HepG2 (cell line): Measurements from ENCODE around the gene RABGAP1L. TPM values are rescaled to one million over a fixed set of nuclear protein-coding genes. Genes with fewer than 3 reads are reported as not detected.

Experiments
- ATAC-seq: fragments of 200-7000 bp; cut with Tn5 transposase; 3 replicates; pipeline ENCODE4 v1.9.1; 2020; ENCODE audit warnings: mild to moderate bottlenecking, moderate library complexity
- BruUV-seq: library from RNA; stranded (reverse); fragments of 400-500 nt; replicated peaks from 2 replicates; lab custom pipeline; 2021; lab: Mats Ljungman, UMichigan
- CTCF ChIA-PET: fragments of 300-600 bp; formaldehyde crosslinking; extraction: SDS; loops from one replicate; lab custom pipeline; 2021; ENCODE audit warnings: low total read pairs, inconsistent platforms, low intra/inter-chr PET ratio; lab: Yijun Ruan, JAX
- POLR2A ChIA-PET: fragments of 350-600 bp; sonication (Branson Sonifier 250); formaldehyde crosslinking; loops from one replicate; lab custom pipeline; 2020; ENCODE audit warnings: antibody characterized with exemption, inconsistent platforms; lab: Yijun Ruan, JAX
- DNase-seq: peaks from one replicate; pipeline ENCODE4 v3.0.0-alpha.2; 2015; ENCODE audit warnings: low spot score
- FAIRE-seq: peaks from 3 replicates; lab custom pipeline; 2011; peaks lifted over from hg19 to GRCh38; lab: Jason Lieb, UNC
- H2AFZ ChIP-seq: one replicate; pipeline ENCODE4 v1.6.1; 2011; ENCODE audit warnings: low read length, inconsistent platforms
- H3K27ac ChIP-seq: fragments of 300-600 bp; 3 replicates; pipeline ENCODE4 v1.8.0; 2011; ENCODE audit warnings: mixed run types, mild to moderate bottlenecking, mixed read lengths, low read length, inconsistent platforms; ENCODE audit not compliant: insufficient read depth; ENCODE audit errors: extremely low read length
- H3K27me3 ChIP-seq, 2 experiments: fragments of 200-600 bp in 1 of 2; 2 replicates in 1 of 2; 3 replicates in 1 of 2; pipeline versions ENCODE4 v1.6.0 to v1.8.0; 2011; ENCODE audit warnings: low read length in 2 of 2, mild to moderate bottlenecking in 2 of 2, moderate library complexity in 2 of 2, inconsistent platforms in 1 of 2; ENCODE audit not compliant: insufficient read depth in 2 of 2, control insufficient read depth in 1 of 2
- H3K36me3 ChIP-seq, 2 experiments: fragments of 200-600 bp in 1 of 2; replicated peaks in 1 of 2; 2 replicates in 1 of 2; 3 replicates in 1 of 2; pipeline versions ENCODE4 v1.5.1 to v1.8.0; 2011; ENCODE audit warnings: low read length in 2 of 2, inconsistent platforms in 1 of 2; ENCODE audit not compliant: insufficient read depth in 2 of 2, control insufficient read depth in 1 of 2
- H3K4me1 ChIP-seq: 2 replicates; pipeline ENCODE4 v1.5.1; 2012; ENCODE audit warnings: low read length, inconsistent platforms; ENCODE audit not compliant: insufficient read depth
- H3K4me2 ChIP-seq: 2 replicates; pipeline ENCODE4 v1.6.0; 2011; ENCODE audit warnings: low read depth, low read length, inconsistent platforms
- H3K4me3 ChIP-seq, 3 experiments: fragments of 200-600 bp in 1 of 3; sonication (generic), shearing (Covaris generic) in 1 of 3; replicated peaks in 1 of 3; 2 replicates each; pipeline ENCODE4 v1.5.1; 2011 to 2016; ENCODE audit warnings: low read length in 3 of 3, inconsistent platforms in 2 of 3, low read depth in 2 of 3, mild to moderate bottlenecking in 2 of 3, control low read depth in 1 of 3, mixed read lengths in 1 of 3; ENCODE audit not compliant: insufficient read depth in 1 of 3
- H3K79me2 ChIP-seq: one replicate; pipeline ENCODE4 v1.6.1; 2011; ENCODE audit warnings: low read length, inconsistent platforms; ENCODE audit not compliant: insufficient read depth
- H3K9ac ChIP-seq: 2 replicates; pipeline ENCODE4 v1.6.0; 2011; ENCODE audit warnings: mild to moderate bottlenecking, low read depth, low read length, inconsistent platforms; ENCODE audit not compliant: insufficient read depth
- H3K9me3 ChIP-seq: 2 replicates; pipeline ENCODE4 v1.5.1; 2012; ENCODE audit warnings: mild to moderate bottlenecking, low read length
- H4K20me1 ChIP-seq: 2 replicates; pipeline ENCODE4 v1.6.0; 2011; ENCODE audit warnings: inconsistent platforms, mild to moderate bottlenecking, low read length, moderate library complexity; ENCODE audit not compliant: insufficient read depth
- CREBL2 ChIP-seq: sonication (generic); formaldehyde crosslinking; IDR thresholded peaks from 2 replicates; pipeline ENCODE4 v1.8.1; 2023; ENCODE audit warnings: missing genetic modification reagents, mild to moderate bottlenecking, borderline replicate concordance
- ELF1 ChIP-seq: sonication (generic); formaldehyde crosslinking; IDR thresholded peaks from 2 replicates; pipeline ENCODE4 v1.4.0; 2020; ENCODE audit warnings: missing genetic modification reagents
- ETV6 ChIP-seq: sonication (generic); formaldehyde crosslinking; conservative IDR thresholded peaks from 2 replicates; pipeline ENCODE4 v1.4.0; 2020; ENCODE audit warnings: missing genetic modification reagents
- NR2C2 ChIP-seq: sonication (generic); formaldehyde crosslinking; IDR thresholded peaks from 2 replicates; pipeline ENCODE4 v1.4.0; 2020; ENCODE audit warnings: missing genetic modification reagents, mild to moderate bottlenecking, moderate library complexity, borderline replicate concordance
- ONECUT2 ChIP-seq: sonication (generic); formaldehyde crosslinking; IDR thresholded peaks from 2 replicates; pipeline ENCODE4 v1.4.0; 2020; ENCODE audit warnings: missing genetic modification reagents
- SIN3B ChIP-seq: fragments of 150-350 bp; IDR thresholded peaks from 2 replicates; pipeline ENCODE4 v1.6.1; 2014; ENCODE audit warnings: low read length
- SMAD9 ChIP-seq: sonication (generic); formaldehyde crosslinking; IDR thresholded peaks from 2 replicates; pipeline ENCODE4 v1.5.1; 2020; ENCODE audit warnings: mild to moderate bottlenecking, missing genetic modification reagents
- ZNF253 ChIP-seq: sonication (generic); formaldehyde crosslinking; IDR thresholded peaks from 2 replicates; pipeline ENCODE4 v1.8.0; 2022; ENCODE audit warnings: mild to moderate bottlenecking, missing genetic modification reagents, borderline replicate concordance
- ZNF260 ChIP-seq: sonication (generic); formaldehyde crosslinking; IDR thresholded peaks from 2 replicates; pipeline ENCODE4 v1.4.0; 2020; ENCODE audit warnings: missing genetic modification reagents, low read depth, mild to moderate bottlenecking, borderline replicate concordance
- ZNF432 ChIP-seq: sonication (generic); formaldehyde crosslinking; IDR thresholded peaks from 2 replicates; pipeline ENCODE4 v1.5.0; 2020; ENCODE audit warnings: missing genetic modification reagents, mild to moderate bottlenecking, borderline replicate concordance
- ZNF550 ChIP-seq: sonication (generic); formaldehyde crosslinking; IDR thresholded peaks from 2 replicates; pipeline ENCODE4 v1.4.0; 2020; ENCODE audit warnings: mild to moderate bottlenecking, missing genetic modification reagents, borderline replicate concordance
- ZNF839 ChIP-seq: sonication (generic); formaldehyde crosslinking; IDR thresholded peaks from 2 replicates; pipeline ENCODE4 v1.4.0; 2020; ENCODE audit warnings: missing genetic modification reagents, mild to moderate bottlenecking, borderline replicate concordance
- in situ Hi-C: cut with HindIII; loops from 2 replicates; pipeline ENCODE4 v1.10.0; 2017; ENCODE audit warnings: low pct_unique_long_range_greater_than_20kb; ENCODE audit not compliant: extremely low pct_ligation_motif_present
- intact Hi-C: fragments of 100-400 bp; cut with micrococcal nuclease; formaldehyde crosslinking; loops from one replicate; pipeline ENCODE4 v1.10.0; 2022; ENCODE audit not compliant: unreplicated experiment
- polyA plus RNA-seq, 8 experiments: library from polyadenylated mRNA; depleted of rRNA in 3 of 8; stranded (reverse) in 7 of 8; unstranded in 1 of 8; fragments of >200 nt; fragmentation: Illumina TruSeq in 4 of 8; extraction: Trizol in 4 of 8; gene quantifications; 2 replicates each; pipeline versions ENCODE4 v1.2.1 to v1.2.3, GENCODE V29; 2011 to 2016; ENCODE audit warnings: low read depth in 4 of 8, missing spikeins in 1 of 8, mixed read lengths in 1 of 8; ENCODE audit not compliant: insufficient read depth in 1 of 8
- total RNA-seq, 5 experiments: library from RNA; depleted of rRNA; stranded (reverse); fragments of >200 nt; fragmentation: Illumina TruSeq; extraction: Trizol; gene quantifications; 2 replicates each; pipeline ENCODE4 v1.2.3, GENCODE V29; 2016; ENCODE audit warnings: low read depth in 1 of 5
- TF ChIP-seq, protein P1 (sequence below): sonication (generic); formaldehyde crosslinking; IDR thresholded peaks from 2 replicates; pipeline ENCODE4 v1.5.0; 2020; ENCODE audit warnings: missing genetic modification reagents
- TF ChIP-seq, protein P2 (sequence below): sonication (generic); formaldehyde crosslinking; IDR thresholded peaks from 2 replicates; pipeline ENCODE4 v1.4.0; 2020; ENCODE audit warnings: mild to moderate bottlenecking, missing genetic modification reagents

RABGAP1L gene
- total and polyA plus RNA-seq, 2 of the 13 experiments (the other 11 are each of a cell fraction or from before 2014, with no cell fraction given): 7.9 to 22.6 TPM

- Histone ChIP-seq H3K27ac (no peak overlapping the region), H3K36me3 (no peaks in the 10 kb centered on the region), H3K27me3 (no peaks in the 10 kb centered on the region), H3K4me3 (no peak overlapping the region), H3K4me2 (no peak overlapping the region), H3K9me3 (no peaks in the 10 kb centered on the region), H3K4me1 (no peaks in the 10 kb centered on the region), H3K9ac (no peak overlapping the region), H2AFZ (no peak overlapping the region), H3K79me2 (peaks cover 4% of the 10 kb centered on the region), H4K20me1 (no peaks in the 10 kb centered on the region; the same call in 1 of the 2 replicates)
- TF ChIP-seq ETV6 (CRISPR knock-in tag) (no peak), ZNF260 (CRISPR knock-in tag) (no peak), ZNF432 (CRISPR knock-in tag) (no peak), SMAD9 (CRISPR knock-in tag) (no peak), ZNF550 (CRISPR knock-in tag) (no peak), ELF1 (CRISPR knock-in tag) (no peak), ONECUT2 (CRISPR knock-in tag) (no peak), CREBL2 (CRISPR knock-in tag) (no peak), ZNF253 (CRISPR knock-in tag) (no peak), SIN3B (no peak), NR2C2 (no peak), ZNF839 (CRISPR knock-in tag) (no peak)
- TF ChIP-seq, protein P1, sequence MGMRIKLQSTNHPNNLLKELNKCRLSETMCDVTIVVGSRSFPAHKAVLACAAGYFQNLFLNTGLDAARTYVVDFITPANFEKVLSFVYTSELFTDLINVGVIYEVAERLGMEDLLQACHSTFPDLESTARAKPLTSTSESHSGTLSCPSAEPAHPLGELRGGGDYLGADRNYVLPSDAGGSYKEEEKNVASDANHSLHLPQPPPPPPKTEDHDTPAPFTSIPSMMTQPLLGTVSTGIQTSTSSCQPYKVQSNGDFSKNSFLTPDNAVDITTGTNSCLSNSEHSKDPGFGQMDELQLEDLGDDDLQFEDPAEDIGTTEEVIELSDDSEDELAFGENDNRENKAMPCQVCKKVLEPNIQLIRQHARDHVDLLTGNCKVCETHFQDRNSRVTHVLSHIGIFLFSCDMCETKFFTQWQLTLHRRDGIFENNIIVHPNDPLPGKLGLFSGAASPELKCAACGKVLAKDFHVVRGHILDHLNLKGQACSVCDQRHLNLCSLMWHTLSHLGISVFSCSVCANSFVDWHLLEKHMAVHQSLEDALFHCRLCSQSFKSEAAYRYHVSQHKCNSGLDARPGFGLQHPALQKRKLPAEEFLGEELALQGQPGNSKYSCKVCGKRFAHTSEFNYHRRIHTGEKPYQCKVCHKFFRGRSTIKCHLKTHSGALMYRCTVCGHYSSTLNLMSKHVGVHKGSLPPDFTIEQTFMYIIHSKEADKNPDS (CRISPR knock-in tag): no peak
- TF ChIP-seq, protein P2, sequence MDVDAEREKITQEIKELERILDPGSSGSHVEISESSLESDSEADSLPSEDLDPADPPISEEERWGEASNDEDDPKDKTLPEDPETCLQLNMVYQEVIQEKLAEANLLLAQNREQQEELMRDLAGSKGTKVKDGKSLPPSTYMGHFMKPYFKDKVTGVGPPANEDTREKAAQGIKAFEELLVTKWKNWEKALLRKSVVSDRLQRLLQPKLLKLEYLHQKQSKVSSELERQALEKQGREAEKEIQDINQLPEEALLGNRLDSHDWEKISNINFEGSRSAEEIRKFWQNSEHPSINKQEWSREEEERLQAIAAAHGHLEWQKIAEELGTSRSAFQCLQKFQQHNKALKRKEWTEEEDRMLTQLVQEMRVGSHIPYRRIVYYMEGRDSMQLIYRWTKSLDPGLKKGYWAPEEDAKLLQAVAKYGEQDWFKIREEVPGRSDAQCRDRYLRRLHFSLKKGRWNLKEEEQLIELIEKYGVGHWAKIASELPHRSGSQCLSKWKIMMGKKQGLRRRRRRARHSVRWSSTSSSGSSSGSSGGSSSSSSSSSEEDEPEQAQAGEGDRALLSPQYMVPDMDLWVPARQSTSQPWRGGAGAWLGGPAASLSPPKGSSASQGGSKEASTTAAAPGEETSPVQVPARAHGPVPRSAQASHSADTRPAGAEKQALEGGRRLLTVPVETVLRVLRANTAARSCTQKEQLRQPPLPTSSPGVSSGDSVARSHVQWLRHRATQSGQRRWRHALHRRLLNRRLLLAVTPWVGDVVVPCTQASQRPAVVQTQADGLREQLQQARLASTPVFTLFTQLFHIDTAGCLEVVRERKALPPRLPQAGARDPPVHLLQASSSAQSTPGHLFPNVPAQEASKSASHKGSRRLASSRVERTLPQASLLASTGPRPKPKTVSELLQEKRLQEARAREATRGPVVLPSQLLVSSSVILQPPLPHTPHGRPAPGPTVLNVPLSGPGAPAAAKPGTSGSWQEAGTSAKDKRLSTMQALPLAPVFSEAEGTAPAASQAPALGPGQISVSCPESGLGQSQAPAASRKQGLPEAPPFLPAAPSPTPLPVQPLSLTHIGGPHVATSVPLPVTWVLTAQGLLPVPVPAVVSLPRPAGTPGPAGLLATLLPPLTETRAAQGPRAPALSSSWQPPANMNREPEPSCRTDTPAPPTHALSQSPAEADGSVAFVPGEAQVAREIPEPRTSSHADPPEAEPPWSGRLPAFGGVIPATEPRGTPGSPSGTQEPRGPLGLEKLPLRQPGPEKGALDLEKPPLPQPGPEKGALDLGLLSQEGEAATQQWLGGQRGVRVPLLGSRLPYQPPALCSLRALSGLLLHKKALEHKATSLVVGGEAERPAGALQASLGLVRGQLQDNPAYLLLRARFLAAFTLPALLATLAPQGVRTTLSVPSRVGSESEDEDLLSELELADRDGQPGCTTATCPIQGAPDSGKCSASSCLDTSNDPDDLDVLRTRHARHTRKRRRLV (CRISPR knock-in tag): no peak
- no TSS peak for BruUV-seq
- DNase-seq (no peak), FAIRE-seq (no peak), ATAC-seq (no peak)
- ChIA-PET POLR2A (no interaction called here), CTCF (no interaction called here)
- in situ Hi-C loops (loop anchor here (10.0 kb wide), 1 partner anchor 117 kb away; no protein-coding TSS in a partner anchor), intact Hi-C loops (no loop called here)
Measured at GRCh38 chr1:174211486-174211885, 52.2 kb downstream of the RABGAP1L start.
